ENCODE results near the gene ACSS1. TPM values are rescaled to one million over a fixed set of nuclear protein-coding genes. Genes with fewer than 3 reads are reported as not detected.

ACSS1 gene
- total RNA-seq, 1 donor from 2014 or later, result 19.5 TPM

GRCh38 chr20:25070821-25071473, 13.0 kb upstream of the ACSS1 start:
- intact Hi-C loops (cut with DNase I), result no loop called here
- no peaks in the 10 kb centered on the region for H3K27me3 ChIP-seq
- TF ChIP-seq CTCF (IDR thresholded peaks at IDR 0.05), result no peak
- H3K36me3 ChIP-seq, result no peaks in the 10 kb centered on the region
- H3K4me3 ChIP-seq, result no peak overlapping the region
- DNase-seq (ENCODE audit: low spot score in 2 of 2), result peak in 1 of 2 donors; percentile 40
- H3K9me3 ChIP-seq, result no peaks in the 10 kb centered on the region
- H3K4me1 ChIP-seq, result no peaks in the 10 kb centered on the region
- no peak overlapping the region for H3K27ac ChIP-seq

- H3K4me3 ChIP-seq, result no peak overlapping the region
- no peak for TF ChIP-seq CTCF (IDR thresholded peaks at IDR 0.05)
- H3K36me3 ChIP-seq, result no peaks in the 10 kb centered on the region
- peak in 1 of 2 donors; percentile 34 for DNase-seq (ENCODE audit: low spot score in 2 of 2)
- intact Hi-C loops (cut with DNase I), result loop anchor here (5.0 kb wide), 1 partner anchor 330 kb away; no protein-coding TSS in a partner anchor
- no peaks in the 10 kb centered on the region for H3K9me3 ChIP-seq
- no peak overlapping the region for H3K27ac ChIP-seq
- no peaks in the 10 kb centered on the region for H3K4me1 ChIP-seq
- H3K27me3 ChIP-seq, result no peaks in the 10 kb centered on the region
These were observed 9.4 kb upstream of the ACSS1 start for GRCh38 chr20:25067102-25067987.

DNA sequence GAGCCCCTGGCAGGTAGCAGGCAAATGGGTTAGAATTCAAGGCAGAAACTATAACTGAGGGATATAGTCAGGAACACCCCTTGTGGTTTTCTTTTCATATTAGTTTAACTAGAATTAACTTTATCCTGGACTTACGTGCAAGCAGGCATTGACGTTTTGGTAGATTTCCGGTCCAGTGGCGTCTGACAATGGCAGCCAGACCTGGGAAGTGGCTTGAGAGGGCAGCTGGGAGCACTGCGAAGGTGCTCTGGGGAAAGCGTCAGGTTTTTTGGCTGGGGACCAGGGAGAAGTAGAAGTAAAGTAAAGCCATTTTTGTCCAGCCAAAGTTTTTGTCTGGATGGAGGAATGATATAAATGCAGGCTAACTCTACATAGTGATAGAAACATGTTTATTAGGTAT, 8.4 kb upstream of the ACSS1 start:
- DNase-seq (ENCODE audit: low spot score in 2 of 2), result peak in 1 of 2 donors; percentile 9
- H3K36me3 ChIP-seq, result no peaks in the 10 kb centered on the region
- no peak for TF ChIP-seq CTCF (IDR thresholded peaks at IDR 0.05)
- H3K27ac ChIP-seq, result no peak overlapping the region
- H3K4me3 ChIP-seq, result no peak overlapping the region
- H3K27me3 ChIP-seq, result no peaks in the 10 kb centered on the region
- intact Hi-C loops (cut with DNase I), result loop anchor here (5.0 kb wide), 1 partner anchor 331 kb away; no protein-coding TSS in a partner anchor
- no peaks in the 10 kb centered on the region for H3K4me1 ChIP-seq
- H3K9me3 ChIP-seq, result no peaks in the 10 kb centered on the region

DNA sequence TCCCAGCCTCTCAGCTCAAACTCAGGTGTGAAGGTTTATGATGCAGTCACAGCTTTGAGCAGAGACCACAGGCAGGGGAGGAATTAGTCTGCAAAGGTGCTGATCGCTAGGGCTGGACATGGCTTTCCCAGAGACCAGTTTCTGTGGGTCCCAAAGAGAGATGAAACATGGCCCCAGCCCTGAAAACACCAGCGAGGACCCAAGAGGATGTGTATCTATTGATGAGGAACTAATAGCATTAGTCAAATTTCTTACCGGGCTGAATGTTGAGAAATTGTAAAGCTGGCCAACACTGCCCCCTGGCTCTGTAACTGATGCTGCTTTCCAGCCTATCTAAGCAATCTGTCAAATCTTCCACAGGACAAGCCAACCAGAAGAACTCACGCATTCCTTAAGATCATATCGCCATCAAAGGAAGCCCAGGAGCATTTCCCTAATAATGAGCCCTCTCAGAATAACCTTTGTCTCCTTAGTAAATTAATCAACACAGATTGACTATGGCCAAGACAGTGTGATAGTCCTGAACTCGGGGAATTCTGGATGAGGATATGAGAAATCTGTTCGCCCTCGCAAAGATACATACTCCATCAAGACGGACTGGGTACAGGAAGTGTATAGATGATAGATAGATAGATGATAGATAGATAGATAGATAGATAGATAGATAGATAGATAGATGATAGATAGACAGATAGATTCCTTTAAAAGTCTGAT, 7.8 kb upstream of the ACSS1 start:
- Histone ChIP-seq H3K4me3 (no peak overlapping the region), H3K4me1 (no peaks in the 10 kb centered on the region), H3K27me3 (no peaks in the 10 kb centered on the region), H3K9me3 (no peaks in the 10 kb centered on the region), H3K36me3 (no peaks in the 10 kb centered on the region), H3K27ac (no peak overlapping the region)
- DNase-seq (ENCODE audit: low spot score in 2 of 2), result peak in 1 of 2 donors; percentile 85
- TF ChIP-seq CTCF (IDR thresholded peaks at IDR 0.05), result peak; percentile 72 to 85 (median 78)
- intact Hi-C loops (cut with DNase I), result loop anchor here (1.0 to 5.0 kb wide), 3 partner anchors 70 to 332 kb away; no protein-coding TSS in a partner anchor

GRCh38 chr20:25065072-25065624, 7.2 kb upstream of the ACSS1 start:
- Histone ChIP-seq H3K4me3 (no peak overlapping the region), H3K27ac (no peak overlapping the region), H3K27me3 (no peaks in the 10 kb centered on the region), H3K4me1 (no peaks in the 10 kb centered on the region), H3K9me3 (no peaks in the 10 kb centered on the region), H3K36me3 (no peaks in the 10 kb centered on the region)
- intact Hi-C loops (cut with DNase I), result loop anchor here (1.0 to 5.0 kb wide), 3 partner anchors 70 to 332 kb away; no protein-coding TSS in a partner anchor
- peak in 1 of 2 donors; percentile 59 for DNase-seq (ENCODE audit: low spot score in 2 of 2)
- no peak for TF ChIP-seq CTCF (IDR thresholded peaks at IDR 0.05)

Measured in ascending aorta (tissue), 2 donors.